Left cardiac atrium (tissue), 2 donors: ENCODE measurements around the gene HP. TPM values are rescaled to one million over a fixed set of nuclear protein-coding genes. Genes with fewer than 3 reads are reported as not detected.

ENCODE experiments used
- total RNA-seq, 2 donors: library from RNA; stranded (reverse); fragmentation: NEBNext Ultra II Directional; extraction: Animal tissue kit (Norgen Biotek cat#: 25700); gene quantifications; one replicate each; pipeline ENCODE4 v1.2.1, GENCODE V29; 2021
- donor health status: DM: no; HTN: yes; CAD: no; lungs with severe emphysema.
- donor health status: DM: yes; HTN: yes; CAD: no.

The HP gene
- total RNA-seq, 2 donors from 2014 or later, result 192 to 348 TPM

Other genes with a start within 250 kb of the HP start
- gene AP1G1, start 245.7 kb upstream of the HP start, total RNA-seq, result 10 to 100 TPM; 40.1 to 49.3 TPM
- 10 to 100 TPM; 16.8 to 21.4 TPM for gene ATXN1L, start 208.5 kb upstream of the HP start, total RNA-seq
- 1 to 10 TPM; 3.6 to 5.7 TPM for gene ZNF821, start 170.3 kb upstream of the HP start, total RNA-seq
- gene IST1, start 159.0 kb upstream of the HP start, total RNA-seq, result 100 to 1,000 TPM; 117 to 138 TPM
- under 1 TPM; 0.71 to 0.91 TPM for gene PKD1L3, start 54.1 kb upstream of the HP start, total RNA-seq
- gene DHODH, start 45.8 kb upstream of the HP start, total RNA-seq, result 10 to 100 TPM; 34.5 to 44.3 TPM
- 10 to 100 TPM in 1 of 2 donors, 1 to 10 TPM in 1; 9.2 to 18.1 TPM for gene HPR, start 8.7 kb downstream of the HP start, total RNA-seq
- 1 to 10 TPM; 6.5 to 7.8 TPM for gene TXNL4B, start 39.1 kb downstream of the HP start, total RNA-seq
- 10 to 100 TPM; 33.5 to 45.3 TPM for gene DHX38, start 39.3 kb downstream of the HP start, total RNA-seq
- gene PMFBP1, start 117.7 kb downstream of the HP start, total RNA-seq, result under 1 TPM; 0.32 to 0.42 TPM